K562 (cell line): ENCODE data around the gene LLGL1. TPM values are rescaled to one million over a fixed set of nuclear protein-coding genes. Genes with fewer than 3 reads are reported as not detected.

Experiments used
- ATAC-seq: fragments of 200-7000 bp; cut with Tn5 transposase; 3 replicates; pipeline ENCODE4 v1.9.1; 2020; ENCODE audit warnings: moderate library complexity
- BruUV-seq: library from RNA; stranded (reverse); fragments of 400-500 nt; replicated peaks from 2 replicates; lab custom pipeline; 2021; lab: Mats Ljungman, UMichigan
- CTCF ChIA-PET: fragments of 300-600 bp; formaldehyde crosslinking; extraction: SDS; loops from one replicate; lab custom pipeline; 2021; ENCODE audit warnings: low intra/inter-chr PET ratio; lab: Yijun Ruan, JAX
- POLR2A ChIA-PET: fragments of 300-600, 350-650 bp; sonication (Branson Sonifier 250); formaldehyde crosslinking; extraction: SDS; loops from one replicate; lab custom pipeline; 2021; ENCODE audit warnings: antibody characterized with exemption, inconsistent platforms; lab: Yijun Ruan, JAX
- DNase-seq, 4 experiments: peaks; one replicate each; pipeline versions ENCODE4 v3.0.0 to v3.0.0-alpha.2; 2011 to 2018; ENCODE audit warnings: low spot score in 3 of 4, mixed read lengths in 3 of 4; ENCODE audit errors: extremely low read depth in 1 of 4
- FAIRE-seq: peaks from 2 replicates; lab custom pipeline; 2011; peaks lifted over from hg19 to GRCh38; lab: Jason Lieb, UNC
- H2AFZ ChIP-seq: 2 replicates; pipeline ENCODE4 v1.6.0; 2011; ENCODE audit warnings: low read depth, low read length, control low read depth, inconsistent platforms
- H3K27ac ChIP-seq: fragments of 200-600 bp; 3 replicates; pipeline ENCODE4 v1.8.0; 2011; ENCODE audit warnings: low read depth, mild to moderate bottlenecking, control low read depth, inconsistent platforms, low read length, moderate library complexity, mixed read lengths; ENCODE audit errors: extremely low read depth
- H3K27me3 ChIP-seq, 2 experiments: fragments of 300-600 bp in 1 of 2; 2 replicates in 1 of 2; 3 replicates in 1 of 2; pipeline versions ENCODE4 v1.6.0 to v1.8.0; 2011; ENCODE audit warnings: inconsistent platforms in 2 of 2, low read length in 2 of 2, mild to moderate bottlenecking in 1 of 2, mixed read lengths in 1 of 2, moderate library complexity in 1 of 2; ENCODE audit not compliant: control insufficient read depth in 2 of 2, insufficient read depth in 2 of 2
- H3K36me3 ChIP-seq: fragments of 300-600 bp; 3 replicates; pipeline ENCODE4 v1.8.0; 2011; ENCODE audit warnings: mild to moderate bottlenecking, low read length, inconsistent platforms; ENCODE audit not compliant: control insufficient read depth, insufficient read depth
- H3K4me1 ChIP-seq, 2 experiments: fragments of 200-600 bp in 1 of 2; replicated peaks in 1 of 2; 2 replicates in 1 of 2; 3 replicates in 1 of 2; pipeline versions ENCODE4 v1.5.1 to v1.8.0; 2011; ENCODE audit warnings: inconsistent platforms in 2 of 2, low read length in 2 of 2, mild to moderate bottlenecking in 1 of 2, mixed read lengths in 1 of 2, moderate library complexity in 1 of 2; ENCODE audit not compliant: control insufficient read depth in 2 of 2, insufficient read depth in 2 of 2
- H3K4me2 ChIP-seq: 2 replicates; pipeline ENCODE4 v1.6.1; 2011; ENCODE audit warnings: low read length, control low read depth, inconsistent platforms, mixed read lengths; ENCODE audit not compliant: insufficient read depth
- H3K4me3 ChIP-seq: fragments of 200-600 bp; sonication (generic), shearing (Covaris generic); 2 replicates; pipeline ENCODE4 v1.5.1; 2016; ENCODE audit warnings: control low read depth, inconsistent platforms
- H3K79me2 ChIP-seq: fragments of 200-600 bp; 3 replicates; pipeline ENCODE4 v1.8.0; 2011; ENCODE audit warnings: low read length, inconsistent platforms; ENCODE audit not compliant: control insufficient read depth, insufficient read depth
- H3K9ac ChIP-seq, 2 experiments: 2 replicates each; pipeline versions ENCODE4 v1.6.0 to v1.6.1; 2011; ENCODE audit warnings: low read depth in 2 of 2, low read length in 2 of 2, control low read depth in 1 of 2, inconsistent platforms in 1 of 2, mild to moderate bottlenecking in 1 of 2, mixed read lengths in 1 of 2; ENCODE audit not compliant: insufficient read depth in 1 of 2
- H3K9me1 ChIP-seq: one replicate; pipeline ENCODE4 v1.6.0; 2011; ENCODE audit warnings: inconsistent platforms, mild to moderate bottlenecking, low read length, moderate library complexity; ENCODE audit not compliant: control insufficient read depth, insufficient read depth
- H3K9me3 ChIP-seq: replicated peaks from 2 replicates; pipeline ENCODE4 v1.5.1; 2011; ENCODE audit warnings: low read depth, low read length, inconsistent platforms; ENCODE audit not compliant: control insufficient read depth, insufficient read depth
- H4K20me1 ChIP-seq: replicated peaks from 2 replicates; pipeline ENCODE4 v1.6.1; 2011; ENCODE audit warnings: low read length, inconsistent platforms, mixed read lengths; ENCODE audit not compliant: control insufficient read depth, insufficient read depth
- ARHGAP35 ChIP-seq: fragments of 450-650 bp; IDR thresholded peaks from 2 replicates; pipeline ENCODE4 v1.6.1; 2018; ENCODE audit not compliant: partially characterized antibody
- FOXA1 ChIP-seq: fragments of 450-650 bp; IDR thresholded peaks from 2 replicates; pipeline ENCODE4 v1.6.1; 2016; ENCODE audit warnings: mild to moderate bottlenecking, borderline replicate concordance
- FUS ChIP-seq: fragments of 200-400 bp; formaldehyde crosslinking; optimal IDR thresholded peaks from 2 replicates; pipeline ENCODE3; 2017; ENCODE audit warnings: low read depth, low read length
- KLF10 ChIP-seq: fragments of 250-450 bp; sonication (Bioruptor Pico); IDR thresholded peaks from 2 replicates; pipeline ENCODE4 v1.6.1; 2021; ENCODE audit warnings: matching md5 sums
- MAZ ChIP-seq, 2 experiments: fragments of 450-650 bp in 1 of 2; sonication (generic) in 1 of 2; formaldehyde crosslinking; IDR thresholded peaks in 1 of 2; conservative IDR thresholded peaks in 1 of 2; 2 replicates each; pipeline versions ENCODE4 v1.4.0 to v1.5.0; 2020; ENCODE audit warnings: mild to moderate bottlenecking in 1 of 2, missing genetic modification reagents in 1 of 2
- MYNN ChIP-seq, 2 experiments: sonication (generic); formaldehyde crosslinking in 1 of 2; IDR thresholded peaks; 2 replicates each; pipeline versions ENCODE4 v1.5.0 to v1.6.1; 2016 to 2020; ENCODE audit warnings: antibody characterized with exemption in 1 of 2, missing genetic modification reagents in 1 of 2
- ZFX ChIP-seq: sonication (generic); formaldehyde crosslinking; IDR thresholded peaks from 2 replicates; pipeline ENCODE4 v1.8.0; 2022; ENCODE audit warnings: mild to moderate bottlenecking, missing genetic modification reagents, moderate library complexity
- ZNF174 ChIP-seq: fragments of 250-450 bp; sonication (Bioruptor Pico); IDR thresholded peaks from 2 replicates; pipeline ENCODE4 v1.4.0; 2020; ENCODE audit warnings: mild to moderate bottlenecking
- ZNF583 ChIP-seq: fragments of 250-450 bp; sonication (Bioruptor Pico); IDR thresholded peaks from 2 replicates; pipeline ENCODE4 v1.4.0; 2020
- ZNF699 ChIP-seq: fragments of 250-450 bp; sonication (Bioruptor Pico); IDR thresholded peaks from 2 replicates; pipeline ENCODE4 v1.8.0; 2021; ENCODE audit warnings: mild to moderate bottlenecking, moderate library complexity; ENCODE audit not compliant: insufficient replicate concordance
- ZNF764 ChIP-seq: fragments of 250-450 bp; sonication (Bioruptor Pico); IDR thresholded peaks from 2 replicates; pipeline ENCODE4 v1.4.0; 2020; ENCODE audit warnings: low read depth, mild to moderate bottlenecking, moderate library complexity
- ZSCAN32 ChIP-seq: fragments of 450-650 bp; formaldehyde crosslinking; IDR thresholded peaks from 2 replicates; pipeline ENCODE4 v1.4.0; 2020; ENCODE audit warnings: mild to moderate bottlenecking, moderate library complexity
- WGBS: fragments of 100-300 bp; shearing (Covaris generic); methylation state at CpG from one replicate; pipeline ENCODE4 v1.1.6; 2016; ENCODE audit warnings: low coverage, mixed read lengths; ENCODE audit not compliant: insufficient coverage; ENCODE audit errors: missing lambda C conversion rate; 5-methylcytosine and 5-hydroxymethylcytosine counted together
- in situ Hi-C: fragments of 300-500 bp; cut with MboI; formaldehyde crosslinking; loops from 4 replicates; pipeline ENCODE4 v1.15.0; 2018; ENCODE audit warnings: inconsistent platforms, mixed read lengths
- intact Hi-C: fragments of 100-400 bp; cut with micrococcal nuclease; formaldehyde crosslinking; loops from 2 replicates; pipeline ENCODE4 v1.14.2; 2022
- polyA plus RNA-seq, 8 experiments: library from polyadenylated mRNA; depleted of rRNA in 4 of 8; stranded (reverse) in 5 of 8; unstranded in 3 of 8; fragments of >200 nt; fragmentation: Nextera tagmentation in 2 of 8; fragmentation: Illumina TruSeq in 1 of 8; extraction: Ambion mirVana in 2 of 8; extraction: Trizol in 1 of 8; gene quantifications; 2 replicates each; pipeline versions ENCODE4 v1.2.1 to v1.2.3, GENCODE V29; 2011 to 2014; ENCODE audit warnings: inconsistent platforms in 1 of 8, missing spikeins in 1 of 8
- total RNA-seq, 7 experiments: library from RNA; depleted of rRNA in 6 of 7; stranded (reverse); fragments of >200 nt in 6 of 7; fragmentation: Illumina TruSeq in 2 of 7; extraction: Trizol in 2 of 7; gene quantifications; 2 replicates each; pipeline versions ENCODE4 v1.2.1 to v1.2.3, GENCODE V29; 2011 to 2021; ENCODE audit warnings: low replicate concordance in 1 of 7
- TF ChIP-seq, protein P1 (sequence below): sonication (generic); formaldehyde crosslinking; IDR thresholded peaks from 2 replicates; pipeline ENCODE4 v1.8.0; 2022; ENCODE audit warnings: mild to moderate bottlenecking, missing genetic modification reagents
- TF ChIP-seq, protein P2 (sequence below), 2 experiments: fragments of 250-450 bp in 1 of 2; fragments of 450-650 bp in 1 of 2; sonication (Bioruptor Pico) in 1 of 2; IDR thresholded peaks; 2 replicates each; pipeline versions ENCODE4 v1.6.1 to v1.8.0; 2016 to 2021; ENCODE audit warnings: mild to moderate bottlenecking in 2 of 2, moderate library complexity in 2 of 2, missing compliant biosample characterization in 1 of 2, missing genetic modification characterization in 1 of 2
- TF ChIP-seq, protein P3 (sequence below): fragments of 450-650 bp; IDR thresholded peaks from 2 replicates; pipeline ENCODE4 v1.6.1; 2017; ENCODE audit warnings: mild to moderate bottlenecking, moderate library complexity

The LLGL1 gene
- total and polyA plus RNA-seq, 9 of the 15 experiments (the other 6 are each of a cell fraction or from before 2014, with no cell fraction given) = 0.11 to 12.9 (median 5.3) TPM; not detected in 1

DNA sequence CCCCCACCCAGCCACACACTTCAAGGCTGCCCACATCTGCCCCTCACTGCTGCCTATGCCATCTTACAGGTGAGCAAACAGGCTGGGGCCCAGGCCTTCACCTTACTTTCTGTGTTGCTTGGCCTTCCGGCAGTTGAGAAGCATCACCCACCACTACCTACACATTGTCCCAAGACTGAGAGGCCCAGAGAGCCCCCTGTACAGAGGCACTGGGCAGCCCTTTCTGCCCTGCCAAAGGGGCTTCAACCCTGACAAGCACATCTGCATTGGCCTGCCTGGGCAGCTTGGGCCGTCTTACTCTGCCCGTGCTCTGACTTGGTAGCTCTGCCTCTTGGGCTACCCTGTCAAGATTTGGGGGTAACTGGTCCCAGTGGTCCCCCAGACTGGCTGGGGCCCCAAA, 36.2 kb downstream of the LLGL1 start:
- 93% methylated on average over 3 of the region's 3 CpGs for WGBS
- no peak for FAIRE-seq

DNA sequence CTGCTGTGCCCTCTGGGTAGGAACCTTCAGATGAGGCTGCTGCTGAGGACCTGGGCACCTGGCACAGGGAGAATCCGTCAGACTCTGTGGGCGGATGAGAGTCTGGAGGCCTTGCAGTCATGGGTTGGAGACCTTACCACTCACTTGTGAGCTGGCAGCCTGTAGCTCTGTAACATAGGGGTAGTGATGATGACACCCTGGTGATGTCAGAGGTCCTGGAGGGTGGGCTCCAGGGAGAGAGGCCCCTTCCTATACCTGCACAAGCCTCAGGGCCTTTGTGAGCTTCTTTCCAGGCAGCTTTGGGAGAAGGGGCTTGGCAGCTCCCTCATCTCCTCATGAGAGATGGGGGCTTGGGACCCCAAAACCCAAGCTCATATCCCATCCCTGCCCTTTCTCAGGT, 36.7 kb downstream of the LLGL1 start:
- Histone ChIP-seq H4K20me1 (no peaks in the 10 kb centered on the region), H3K9me3 (no peaks in the 10 kb centered on the region), H3K4me1 (peaks cover 18 to 59% of the 10 kb centered on the region in 2 experiments; a peak in 4 of 5 replicates), H3K36me3 (peaks cover 8% of the 10 kb centered on the region; the same call in 2 of the 3 replicates)
- no peak for ATAC-seq
- in situ Hi-C loops = no loop called here
- intact Hi-C loops = no loop called here
- no peak for TF ChIP-seq ZNF764 (CRISPR knock-in tag)
- no peak for TF ChIP-seq KLF10 (CRISPR knock-in tag)
- no peak for TF ChIP-seq FOXA1
- no peak for TF ChIP-seq ZNF699 (CRISPR knock-in tag)
- no peak for TF ChIP-seq FUS
- no peak for TF ChIP-seq MAZ (CRISPR knock-in tag; conservative IDR thresholded peaks at IDR 0.05 in 1 of 2, IDR thresholded peaks at IDR 0.05 in 1 of 2)
- TF ChIP-seq, protein P1, sequence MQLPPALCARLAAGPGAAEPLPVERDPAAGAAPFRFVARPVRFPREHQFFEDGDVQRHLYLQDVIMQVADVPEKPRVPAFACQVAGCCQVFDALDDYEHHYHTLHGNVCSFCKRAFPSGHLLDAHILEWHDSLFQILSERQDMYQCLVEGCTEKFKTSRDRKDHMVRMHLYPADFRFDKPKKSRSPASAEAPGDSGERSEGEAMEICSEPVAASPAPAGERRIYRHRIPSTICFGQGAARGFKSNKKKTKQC (CRISPR knock-in tag) = no peak
- TF ChIP-seq, protein P2, sequence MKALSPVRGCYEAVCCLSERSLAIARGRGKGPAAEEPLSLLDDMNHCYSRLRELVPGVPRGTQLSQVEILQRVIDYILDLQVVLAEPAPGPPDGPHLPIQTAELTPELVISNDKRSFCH (CRISPR knock-in tag; IDR thresholded peaks at IDR 0.05) = no peak
- TF ChIP-seq, protein P2 (tag; IDR thresholded peaks at IDR 0.05) = no peak
- TF ChIP-seq, protein P3, sequence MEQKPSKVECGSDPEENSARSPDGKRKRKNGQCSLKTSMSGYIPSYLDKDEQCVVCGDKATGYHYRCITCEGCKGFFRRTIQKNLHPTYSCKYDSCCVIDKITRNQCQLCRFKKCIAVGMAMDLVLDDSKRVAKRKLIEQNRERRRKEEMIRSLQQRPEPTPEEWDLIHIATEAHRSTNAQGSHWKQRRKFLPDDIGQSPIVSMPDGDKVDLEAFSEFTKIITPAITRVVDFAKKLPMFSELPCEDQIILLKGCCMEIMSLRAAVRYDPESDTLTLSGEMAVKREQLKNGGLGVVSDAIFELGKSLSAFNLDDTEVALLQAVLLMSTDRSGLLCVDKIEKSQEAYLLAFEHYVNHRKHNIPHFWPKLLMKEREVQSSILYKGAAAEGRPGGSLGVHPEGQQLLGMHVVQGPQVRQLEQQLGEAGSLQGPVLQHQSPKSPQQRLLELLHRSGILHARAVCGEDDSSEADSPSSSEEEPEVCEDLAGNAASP = no peak
- no peak for TF ChIP-seq ZSCAN32
- no peak for TF ChIP-seq ARHGAP35
- TF ChIP-seq MYNN (IDR thresholded peaks at IDR 0.05) = no peak
- TF ChIP-seq MYNN (CRISPR knock-in tag; IDR thresholded peaks at IDR 0.05) = no peak
- TF ChIP-seq, all 486 proteins: peak for 0
- no TSS peak for BruUV-seq
- 90% methylated on average over 2 of the region's 2 CpGs for WGBS
- Histone ChIP-seq H3K9me1 (no peaks in the 10 kb centered on the region), H3K27ac (no peak overlapping the region), H3K79me2 (peaks cover 20% of the 10 kb centered on the region), H3K9ac (0 out of 4 replicates have a peak overlapping the region, but pooled peaks of 1 of the 2 experiments have one; percentile 35), H3K4me2 (no peak overlapping the region), H3K4me3 (no peak overlapping the region), H2AFZ (no peak overlapping the region), H3K27me3 (no peaks in the 10 kb centered on the region)
- ChIA-PET POLR2A (interaction anchor here (0.7 to 1.0 kb wide), 3 partner anchors 9 to 44 kb away, joined by 3 to 5 read pairs (median 3); no protein-coding TSS in a partner anchor), CTCF (no interaction called here)
- DNase-seq (no peak), FAIRE-seq (no peak)

More for the DNA sequence above, 36.2 kb downstream of the LLGL1 start:
- no peak overlapping the region for H2AFZ ChIP-seq
- TF ChIP-seq ZFX (no peak), ZNF174 (no peak), ZNF583 (CRISPR knock-in tag) (no peak)
- in situ Hi-C loops (no loop called here), intact Hi-C loops (no loop called here)
- H3K27me3 ChIP-seq = no peaks in the 10 kb centered on the region
- H3K4me3 ChIP-seq = peak overlapping the region; percentile 62; the same call in 1 of the 2 replicates
- peaks cover 23% of the 10 kb centered on the region for H3K79me2 ChIP-seq
- H3K9me3 ChIP-seq = no peaks in the 10 kb centered on the region
- peaks cover 18 to 63% of the 10 kb centered on the region in 2 experiments; a peak in 4 of 5 replicates for H3K4me1 ChIP-seq
- H3K9ac ChIP-seq = peak overlapping the region; percentile 72 to 96; a peak in 3 of 4 replicates
- ATAC-seq (no peak), DNase-seq (no peak)
- peaks cover 8% of the 10 kb centered on the region; the same call in 2 of the 3 replicates for H3K36me3 ChIP-seq
- H3K9me1 ChIP-seq = no peaks in the 10 kb centered on the region
- CTCF ChIA-PET = no interaction called here
- no peak overlapping the region for H3K27ac ChIP-seq
- no TSS peak for BruUV-seq
- no peaks in the 10 kb centered on the region for H4K20me1 ChIP-seq
- POLR2A ChIA-PET = interaction anchor here (0.5 to 1.0 kb wide), 3 partner anchors 9 to 114 kb away, joined by 3 to 5 read pairs (median 3); no protein-coding TSS in a partner anchor
- H3K4me2 ChIP-seq = peak overlapping the region; percentile 91; the same call in 1 of the 2 replicates
